Keratinocyte (primary cell): Measurements from ENCODE around the gene DIP2C. TPM values are rescaled to one million over a fixed set of nuclear protein-coding genes. Genes with fewer than 3 reads are reported as not detected.

Experiments
- DNase-seq: peaks from one replicate; pipeline ENCODE4 v3.0.0-alpha.2; 2011; ENCODE audit warnings: low read depth, missing footprints, low spot score
- FAIRE-seq: peaks from 2 replicates; lab custom pipeline; 2011; peaks lifted over from hg19 to GRCh38; lab: Jason Lieb, UNC
- H2AFZ ChIP-seq: 2 replicates; pipeline ENCODE4 v1.6.0; 2012; ENCODE audit warnings: low read length, control low read depth, inconsistent platforms; ENCODE audit not compliant: control insufficient read depth
- H3K27ac ChIP-seq: 2 replicates; pipeline ENCODE4 v1.5.1; 2011; ENCODE audit warnings: low read length; ENCODE audit not compliant: control insufficient read depth, insufficient read depth
- H3K27me3 ChIP-seq: 3 replicates; pipeline ENCODE4 v1.6.0; 2011; ENCODE audit warnings: low read length; ENCODE audit not compliant: control insufficient read depth, insufficient read depth; ENCODE audit errors: extremely low read depth
- H3K36me3 ChIP-seq, 2 experiments: 2 replicates in 1 of 2; 3 replicates in 1 of 2; pipeline ENCODE4 v1.5.1; 2011; ENCODE audit warnings: low read length in 2 of 2, mild to moderate bottlenecking in 1 of 2; ENCODE audit not compliant: control insufficient read depth in 2 of 2, insufficient read depth in 2 of 2; ENCODE audit errors: extremely low read depth in 1 of 2
- H3K4me1 ChIP-seq: 3 replicates; pipeline ENCODE4 v1.5.1; 2011; ENCODE audit warnings: low read length; ENCODE audit not compliant: control insufficient read depth, insufficient read depth; ENCODE audit errors: extremely low read depth
- H3K4me2 ChIP-seq: 3 replicates; pipeline ENCODE4 v1.6.0; 2011; ENCODE audit warnings: low read depth, low read length; ENCODE audit not compliant: control insufficient read depth, insufficient read depth; ENCODE audit errors: extremely low read depth
- H3K4me3 ChIP-seq, 3 experiments: fragments of 200-600 bp in 1 of 3; sonication (generic) in 1 of 3; 2 replicates in 2 of 3; 3 replicates in 1 of 3; pipeline ENCODE4 v1.5.1; 2011 to 2016; ENCODE audit warnings: low read length in 3 of 3, mild to moderate bottlenecking in 3 of 3, control low read depth in 2 of 3, inconsistent platforms in 1 of 3, low read depth in 1 of 3, mixed read lengths in 1 of 3, mixed run types in 1 of 3, moderate library complexity in 1 of 3; ENCODE audit not compliant: control insufficient read depth in 2 of 3, insufficient read depth in 2 of 3; ENCODE audit errors: extremely low read depth in 1 of 3
- H3K79me2 ChIP-seq: 2 replicates; pipeline ENCODE4 v1.6.0; 2012; ENCODE audit warnings: low read length; ENCODE audit not compliant: control insufficient read depth, insufficient read depth
- H3K9ac ChIP-seq: 3 replicates; pipeline ENCODE4 v1.6.0; 2011; ENCODE audit warnings: low read length; ENCODE audit not compliant: control insufficient read depth, insufficient read depth; ENCODE audit errors: extremely low read depth
- H3K9me1 ChIP-seq: 3 replicates; pipeline ENCODE4 v1.6.0; 2011; ENCODE audit warnings: low read length; ENCODE audit not compliant: control insufficient read depth, insufficient read depth; ENCODE audit errors: extremely low read depth
- H3K9me3 ChIP-seq: 2 replicates; pipeline ENCODE4 v1.5.1; 2012; ENCODE audit warnings: low read depth, low read length; ENCODE audit not compliant: control insufficient read depth
- H4K20me1 ChIP-seq: 3 replicates; pipeline ENCODE4 v1.6.0; 2011; ENCODE audit warnings: low read length; ENCODE audit not compliant: control insufficient read depth, insufficient read depth; ENCODE audit errors: extremely low read depth
- CTCF ChIP-seq, 3 experiments: IDR thresholded peaks in 1 of 3; conservative IDR thresholded peaks in 1 of 3; optimal IDR thresholded peaks in 1 of 3; 2 replicates in 2 of 3; 3 replicates in 1 of 3; pipeline versions ENCODE3 to v1.5.1; 2011; ENCODE audit warnings: low read length in 3 of 3, mild to moderate bottlenecking in 3 of 3, moderate library complexity in 2 of 3, control low read depth in 1 of 3, inconsistent platforms in 1 of 3; ENCODE audit not compliant: insufficient read depth in 2 of 3; ENCODE audit errors: extremely low read depth in 1 of 3
- EZH2 ChIP-seq: IDR thresholded peaks from one replicate; pipeline ENCODE4 v1.6.1; 2012; ENCODE audit warnings: inconsistent platforms, mild to moderate bottlenecking, low read length, moderate library complexity
- dilution Hi-C: fragments of 300-500 bp; cut with MboI; formaldehyde crosslinking; loops from one replicate; pipeline ENCODE4 v1.7.0; 2020; ENCODE audit warnings: low sequenced_read_pairs; ENCODE audit not compliant: extremely low pct_ligation_motif_present
- polyA plus RNA-seq, 5 experiments: library from polyadenylated mRNA; depleted of rRNA in 3 of 5; stranded (reverse) in 3 of 5; stranded (forward) in 1 of 5; unstranded in 1 of 5; fragments of >200 nt; gene quantifications; 1 replicate in 1 of 5; 2 replicates in 3 of 5; 3 replicates in 1 of 5; pipeline versions ENCODE4 v1.2.1 to v1.2.3, GENCODE V29; 2011 to 2012; ENCODE audit warnings: missing spikeins in 2 of 5, low read depth in 1 of 5, low replicate concordance in 1 of 5

DIP2C gene
- polyA plus RNA-seq, 1 donor (not counting 4 experiments of a cell fraction or from before 2014, with no cell fraction given), result 1.3 TPM

GRCh38 chr10:341081-341740 is 348.3 kb downstream of the DIP2C start:
- FAIRE-seq, result no peak

GRCh38 chr10:340646-341045 is 348.8 kb downstream of the DIP2C start:
- Histone ChIP-seq H4K20me1 (no peaks in the 10 kb centered on the region), H2AFZ (no peak overlapping the region), H3K27me3 (no peaks in the 10 kb centered on the region), H3K4me3 (no peak overlapping the region), H3K9ac (no peak overlapping the region), H3K27ac (no peak overlapping the region), H3K9me3 (no peaks in the 10 kb centered on the region), H3K4me1 (peaks cover 21% of the 10 kb centered on the region), H3K9me1 (no peaks in the 10 kb centered on the region), H3K36me3 (peaks cover 2 to 3% of the 10 kb centered on the region in 2 experiments), H3K4me2 (no peak overlapping the region), H3K79me2 (no peaks in the 10 kb centered on the region)
- DNase-seq (no peak), FAIRE-seq (no peak)
- dilution Hi-C loops, result no loop called here
- no peak for TF ChIP-seq EZH2
- TF ChIP-seq CTCF (optimal IDR thresholded peaks at IDR 0.05 in 1 of 3, IDR thresholded peaks at IDR 0.05 in 1 of 3, conservative IDR thresholded peaks at IDR 0.05 in 1 of 3; ENCODE audit: extremely low read depth in 1 of 3, insufficient read depth in 2 of 3, low read length in 3 of 3), result no peak

More at GRCh38 chr10:341081-341740, 348.3 kb downstream of the DIP2C start:
- Histone ChIP-seq H3K4me2 (no peak overlapping the region), H3K9me1 (no peaks in the 10 kb centered on the region), H3K36me3 (peaks cover 2 to 3% of the 10 kb centered on the region in 2 experiments), H3K27ac (no peak overlapping the region), H3K27me3 (no peaks in the 10 kb centered on the region), H3K4me1 (peaks cover 21% of the 10 kb centered on the region), H3K79me2 (no peaks in the 10 kb centered on the region), H3K4me3 (no peak overlapping the region), H3K9me3 (no peaks in the 10 kb centered on the region), H4K20me1 (no peaks in the 10 kb centered on the region), H3K9ac (no peak overlapping the region), H2AFZ (no peak overlapping the region)
- DNase-seq, result no peak
- dilution Hi-C loops, result no loop called here
- no peak for TF ChIP-seq EZH2
